Embryonic facial prominence (tissue), 1 donor: ENCODE results near the gene B3GAT3.
"Not testable (repeated sequence)": the region's sequence is repeated elsewhere in the genome, so short reads cannot be mapped to it uniquely, and the experiment has no call there.

Experiments
- DNase-seq: peaks from one replicate; pipeline ENCODE4 v3.0.0-alpha.2; 2016; ENCODE audit errors: extremely low spot score

B3GAT3 gene

DNA sequence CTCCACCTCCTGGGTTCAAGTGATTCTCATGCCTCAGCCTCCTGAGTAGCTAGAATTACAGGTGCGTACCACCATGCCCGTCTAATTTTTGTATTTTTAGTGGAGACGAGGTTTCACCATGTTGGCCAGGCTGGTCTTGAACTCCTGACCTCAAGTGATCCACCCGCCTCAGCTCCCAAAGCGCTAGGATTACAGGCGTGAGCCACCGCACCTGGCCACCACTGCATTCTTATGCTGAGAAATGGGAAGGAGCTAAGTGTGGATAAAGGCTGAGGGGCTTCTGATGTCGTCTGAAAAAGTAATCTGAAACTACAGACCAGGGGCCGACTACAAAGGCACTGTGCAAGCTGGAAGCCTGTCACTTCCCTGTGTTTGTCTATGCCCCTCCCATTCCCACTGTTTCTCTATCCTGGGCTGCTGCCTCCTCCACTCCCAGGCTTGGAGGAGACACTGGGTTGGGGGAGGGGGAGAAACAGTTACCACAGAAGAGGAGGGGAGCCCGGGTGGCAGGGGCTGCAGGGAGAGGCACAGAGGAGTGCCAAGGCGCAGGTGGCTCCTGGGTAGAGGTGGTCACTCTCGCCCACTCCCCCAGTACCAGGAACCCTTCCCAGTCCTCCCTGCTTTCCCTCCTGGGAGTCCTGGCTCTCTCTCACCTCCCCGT, 17.2 kb downstream of the B3GAT3 start:
- no peak for DNase-seq

DNA sequence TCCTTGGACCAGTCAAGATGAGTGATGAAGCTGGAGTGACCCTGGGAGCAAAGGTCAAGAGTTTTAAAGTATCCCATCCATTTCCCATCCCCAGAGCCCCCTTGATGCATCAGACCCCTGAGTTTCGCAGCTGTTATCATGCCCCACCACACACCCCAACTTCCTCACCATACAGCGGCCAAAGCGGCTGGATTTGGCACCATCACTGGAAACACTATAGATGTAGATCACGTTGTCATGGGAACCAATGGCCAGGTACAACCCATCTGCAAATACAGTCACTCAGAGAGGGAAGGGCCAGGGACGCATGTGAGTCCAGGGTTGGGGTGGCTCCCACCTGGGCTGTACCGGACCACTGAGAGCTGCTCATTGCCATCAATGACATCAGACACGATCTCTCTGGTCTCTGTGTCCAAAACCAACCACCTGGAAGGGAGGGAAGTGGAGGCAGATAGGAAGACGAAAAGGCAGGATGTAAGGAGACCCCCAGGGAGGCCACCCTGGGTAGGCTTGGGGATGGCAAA, 17.9 kb downstream of the B3GAT3 start:
- no peak for DNase-seq

DNA sequence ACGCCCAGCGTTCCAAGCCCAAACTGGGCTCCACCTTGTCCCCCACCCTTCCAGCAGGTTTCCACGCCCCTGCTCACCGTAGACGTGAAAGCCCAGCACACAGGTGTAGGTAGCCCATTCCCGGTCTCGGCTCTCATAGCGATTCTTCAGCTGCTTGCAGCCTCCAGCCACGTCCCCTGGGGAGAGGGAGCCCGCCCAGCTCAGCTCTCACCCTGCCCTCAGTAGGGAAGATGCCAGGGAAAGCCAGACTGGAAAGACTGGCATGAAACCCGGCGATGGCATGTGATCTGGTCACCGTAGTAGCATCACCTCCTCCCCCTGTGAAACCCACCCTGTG, 18.7 kb downstream of the B3GAT3 start:
- no peak for DNase-seq

DNA sequence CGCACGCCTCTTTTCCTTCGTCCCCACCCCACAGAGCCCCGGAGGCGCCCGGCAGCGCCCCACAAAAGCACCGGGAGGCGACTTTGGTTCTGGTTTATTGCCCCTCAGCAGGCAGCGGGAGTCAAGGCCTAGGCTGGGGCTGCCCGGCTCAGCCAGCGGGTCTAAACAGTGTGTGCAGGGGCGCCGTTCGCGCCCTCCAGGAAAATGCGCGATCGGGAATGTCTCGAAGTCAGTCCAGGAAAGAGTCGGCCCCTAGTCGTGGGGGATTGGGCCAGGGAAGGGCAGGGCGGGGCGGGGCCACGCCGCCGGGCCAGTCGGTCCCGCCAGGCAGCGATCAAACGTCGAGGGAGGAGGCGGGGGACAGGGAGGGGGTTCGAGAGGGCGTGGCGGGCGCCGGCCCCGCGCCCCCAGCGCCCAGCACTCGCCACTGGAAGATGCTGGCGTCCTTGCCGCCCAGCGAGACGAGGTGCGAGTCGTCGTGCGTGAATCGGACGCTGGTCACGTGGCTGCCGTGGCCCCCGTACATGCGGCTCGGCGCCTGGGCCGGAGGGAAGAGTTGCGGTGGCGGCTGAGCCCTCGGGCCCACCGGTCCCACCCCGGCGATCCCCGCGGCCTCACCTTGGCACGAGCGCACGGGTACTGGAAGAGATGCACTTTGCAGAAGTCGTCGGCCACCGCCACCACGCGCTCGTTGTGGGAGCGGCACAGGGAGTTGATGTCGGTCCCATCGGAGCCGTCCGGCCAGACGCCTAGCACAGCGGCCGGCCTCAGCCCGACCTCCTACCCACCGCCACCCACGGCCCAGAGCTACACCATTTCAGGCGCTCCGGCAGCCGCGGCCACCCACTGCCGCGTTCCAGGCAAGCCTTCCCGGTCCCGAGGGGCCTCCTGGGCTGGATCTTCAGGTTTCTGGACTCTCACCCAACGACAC, 19.4 kb downstream of the B3GAT3 start:
- no peak for DNase-seq

DNA sequence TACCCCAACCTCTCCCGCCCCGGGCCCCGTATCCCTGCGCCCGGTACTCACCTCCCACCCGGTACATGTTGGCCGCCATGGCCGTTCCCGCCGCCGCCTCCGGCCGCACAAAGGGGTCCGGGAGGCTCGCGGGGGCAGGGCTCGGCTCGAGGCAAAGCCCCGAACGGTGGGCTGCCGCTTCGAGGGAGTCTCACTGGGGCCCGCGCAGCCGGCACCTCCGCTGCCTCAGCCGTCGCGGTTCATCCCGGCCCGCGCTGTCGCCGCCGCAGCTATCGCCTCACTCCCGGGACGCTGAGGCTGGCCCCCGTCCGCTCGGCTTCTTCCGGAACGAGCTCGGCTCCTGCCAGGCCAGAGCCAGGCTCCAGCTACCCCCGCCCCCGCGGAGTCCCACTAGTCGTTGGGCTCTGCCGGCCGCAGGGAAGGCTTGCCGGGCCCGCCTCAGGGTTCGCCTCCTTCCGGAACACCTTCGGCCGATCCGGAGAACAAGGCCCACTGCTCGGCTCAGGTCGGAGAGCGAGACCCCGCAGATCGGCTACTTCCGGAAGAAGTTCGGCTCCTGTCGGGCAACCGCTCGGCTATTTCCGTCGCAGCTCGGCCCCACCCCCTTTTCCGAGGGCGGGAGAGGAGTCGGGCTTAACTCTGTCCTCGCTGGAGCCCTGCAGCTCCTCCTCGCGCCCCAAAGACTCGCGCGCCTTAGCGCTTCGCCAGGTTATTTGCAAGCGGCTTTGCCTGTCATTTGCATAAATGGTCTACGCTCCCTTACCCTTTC, 20.2 kb downstream of the B3GAT3 start, which contains the start of gene MTA2:
MTA2 (minus strand) TSS at position 494 of the 769 bp plus-strand sequence; CDS start at position 79, 415 bp downstream.
- peak; percentile 97 for DNase-seq

DNA sequence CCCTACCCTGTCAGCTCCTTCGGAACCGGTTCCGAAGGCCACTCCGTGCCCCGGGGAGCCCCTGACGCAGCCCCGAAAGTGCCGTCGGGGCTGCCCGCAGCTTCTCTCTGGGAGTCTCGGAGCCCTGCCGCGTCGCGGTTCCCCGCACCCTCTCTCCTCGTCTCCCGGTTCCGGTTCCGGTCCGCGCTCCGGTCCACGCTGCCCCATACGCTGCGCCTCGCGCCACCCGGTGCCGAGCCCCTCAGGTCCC, 20.7 kb downstream of the B3GAT3 start:
- DNase-seq, result no peak

DNA sequence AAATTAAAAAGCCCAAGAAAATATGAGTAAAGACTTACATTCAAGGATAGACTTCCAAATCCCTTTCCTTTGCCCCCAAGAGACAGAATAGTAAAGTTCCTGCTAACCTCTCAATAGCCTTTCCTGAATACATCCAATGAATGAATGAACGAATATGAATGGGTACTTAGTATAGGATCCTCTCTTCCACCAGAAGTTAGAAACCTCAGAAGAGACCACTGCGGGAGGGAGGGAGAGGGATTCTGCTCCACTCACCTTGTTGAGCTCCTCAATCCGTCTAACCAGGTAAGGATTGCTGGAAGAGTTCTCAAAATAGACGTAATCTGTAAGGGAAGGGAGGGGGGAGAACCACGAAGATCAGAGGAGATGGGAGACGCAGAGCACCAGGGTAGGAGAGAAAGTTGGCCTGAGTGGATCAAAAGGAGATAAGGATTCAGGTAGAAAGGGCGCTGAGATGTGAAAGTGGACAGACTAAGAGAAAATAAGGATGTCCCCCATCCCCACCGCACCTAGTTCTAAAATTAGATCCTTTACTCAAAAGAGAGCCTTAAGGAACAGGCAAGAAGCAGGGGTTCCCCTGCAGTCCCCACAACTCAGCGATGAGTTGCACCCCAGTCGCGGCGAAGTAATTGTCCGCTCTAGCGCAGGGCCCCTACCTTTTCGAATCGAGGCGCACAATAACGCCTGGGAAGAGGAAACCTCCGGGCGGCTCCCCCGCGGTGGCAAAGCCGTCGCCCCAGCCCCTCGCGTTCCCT, 21.2 kb downstream of the B3GAT3 start:
- no peak for DNase-seq

DNA sequence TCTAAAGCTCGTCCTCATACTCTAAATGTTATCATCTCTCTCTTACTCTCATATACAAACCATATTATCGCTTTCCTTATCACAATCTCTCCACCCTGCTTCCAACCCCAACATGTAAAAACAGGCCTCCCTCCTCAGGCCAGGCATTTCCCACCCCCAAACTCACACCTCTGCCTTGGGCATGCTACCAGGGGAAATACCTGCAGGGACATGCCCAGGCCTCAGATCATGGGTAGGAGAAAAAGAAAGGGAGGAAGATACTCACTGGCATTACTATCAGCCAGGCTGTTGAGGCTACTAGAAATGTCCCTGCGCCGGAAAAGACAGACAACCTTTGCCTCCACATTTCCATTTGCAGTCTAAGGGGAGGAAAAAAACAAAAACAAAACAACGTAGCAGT, 21.9 kb downstream of the B3GAT3 start:
- no peak for DNase-seq

DNA sequence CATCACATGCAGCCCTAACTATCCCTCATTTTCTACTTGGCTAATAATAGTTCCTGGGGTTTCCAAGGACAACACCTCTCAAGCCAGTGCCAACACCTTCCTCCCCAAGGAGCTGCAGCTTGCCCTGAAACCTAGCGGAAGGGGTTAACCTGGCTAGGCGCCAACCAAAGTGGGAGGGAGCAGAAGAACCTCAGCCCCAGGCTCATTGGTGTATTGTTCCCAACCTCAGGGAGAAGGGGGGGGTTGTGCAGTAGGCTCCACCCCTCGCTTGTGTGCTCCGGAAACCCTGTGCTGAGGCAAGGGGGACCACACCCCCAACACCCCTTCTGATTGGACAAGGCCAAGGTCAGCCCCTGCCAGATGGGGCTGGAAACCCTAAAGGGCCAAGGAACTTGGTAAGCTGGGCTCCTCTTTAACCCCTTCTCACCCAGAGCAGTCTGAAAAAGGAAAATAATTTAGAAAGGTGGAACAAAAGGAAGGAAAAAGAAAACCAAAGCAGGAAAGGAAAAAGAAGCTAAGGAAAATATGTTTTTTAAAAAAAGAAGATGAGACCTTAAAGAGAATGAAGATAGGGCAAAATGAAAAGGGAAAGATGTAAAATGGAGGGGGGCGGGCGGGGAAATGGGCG, 22.6 kb downstream of the B3GAT3 start:
- peak; percentile 88 for DNase-seq

DNA sequence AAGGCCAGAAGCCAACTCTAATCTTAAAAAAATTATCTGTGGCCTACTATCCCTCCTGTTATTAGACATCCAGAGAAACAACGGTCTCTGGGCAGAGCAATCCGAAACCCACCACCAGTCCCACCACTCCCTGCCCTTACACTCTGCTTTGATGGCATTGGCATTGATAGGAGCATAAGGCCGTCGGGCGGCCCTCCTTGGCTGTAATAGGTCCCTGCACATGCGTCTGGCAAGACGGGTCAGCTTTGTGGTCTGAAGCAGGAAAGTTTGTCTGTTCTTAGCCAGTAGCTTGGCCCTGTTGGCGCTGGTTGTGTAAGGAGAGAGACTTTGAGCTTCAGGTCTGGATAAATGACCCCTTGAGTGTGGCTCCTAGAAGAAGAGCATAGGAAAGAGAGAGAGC, 26.7 kb downstream of the B3GAT3 start:
- DNase-seq, result no peak

DNA sequence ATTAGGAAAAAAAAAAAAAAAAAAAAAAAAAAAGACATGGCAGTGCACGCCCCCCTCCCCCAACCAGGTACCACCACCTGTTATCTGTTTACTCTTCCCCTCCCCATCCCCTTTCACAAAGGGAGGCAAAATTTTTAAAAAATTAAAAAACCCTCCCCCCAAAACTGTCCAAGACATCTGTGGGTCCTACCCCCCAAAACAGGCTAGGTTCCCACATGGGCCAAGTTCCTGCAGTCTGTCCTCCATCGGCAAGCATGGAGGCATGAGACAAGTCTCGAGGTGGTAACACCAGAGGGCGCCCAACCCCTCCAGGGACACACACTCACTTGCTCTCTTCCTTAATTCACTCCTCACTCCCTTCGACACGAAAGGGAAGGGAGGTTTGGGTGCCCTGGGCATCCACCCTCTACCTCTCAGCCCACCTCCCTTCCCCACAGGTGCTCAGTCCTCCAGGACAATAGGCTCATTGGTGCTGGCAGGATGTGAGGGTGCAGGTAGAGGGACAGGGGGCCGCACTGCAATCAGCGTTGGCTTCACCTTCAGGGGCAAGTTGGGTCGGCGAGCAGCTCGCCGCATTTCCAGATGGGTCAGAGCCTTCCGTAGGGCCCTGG, 28.2 kb downstream of the B3GAT3 start:
- no peak for DNase-seq

DNA sequence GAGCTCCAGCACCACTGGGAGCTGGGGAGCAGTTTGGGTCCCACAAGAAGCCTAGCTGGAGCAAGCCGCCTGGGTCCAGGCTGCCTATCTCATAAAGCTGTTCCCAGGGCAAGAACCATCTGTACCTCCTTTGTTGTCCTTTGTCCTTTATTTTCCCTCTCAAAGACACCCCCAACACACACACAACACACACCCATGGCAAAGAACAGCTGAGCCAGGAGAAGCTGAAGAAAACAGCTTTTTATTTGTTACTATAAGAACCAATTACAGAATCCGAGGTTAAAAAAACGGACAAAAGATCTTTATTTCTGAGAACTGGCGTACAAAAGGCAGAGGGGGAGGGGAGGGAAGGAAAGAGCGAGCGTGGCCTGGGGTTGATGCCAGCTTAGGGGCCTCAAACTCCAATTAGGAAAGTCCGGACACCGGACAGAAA, 28.8 kb downstream of the B3GAT3 start:
- no peak for DNase-seq

DNA sequence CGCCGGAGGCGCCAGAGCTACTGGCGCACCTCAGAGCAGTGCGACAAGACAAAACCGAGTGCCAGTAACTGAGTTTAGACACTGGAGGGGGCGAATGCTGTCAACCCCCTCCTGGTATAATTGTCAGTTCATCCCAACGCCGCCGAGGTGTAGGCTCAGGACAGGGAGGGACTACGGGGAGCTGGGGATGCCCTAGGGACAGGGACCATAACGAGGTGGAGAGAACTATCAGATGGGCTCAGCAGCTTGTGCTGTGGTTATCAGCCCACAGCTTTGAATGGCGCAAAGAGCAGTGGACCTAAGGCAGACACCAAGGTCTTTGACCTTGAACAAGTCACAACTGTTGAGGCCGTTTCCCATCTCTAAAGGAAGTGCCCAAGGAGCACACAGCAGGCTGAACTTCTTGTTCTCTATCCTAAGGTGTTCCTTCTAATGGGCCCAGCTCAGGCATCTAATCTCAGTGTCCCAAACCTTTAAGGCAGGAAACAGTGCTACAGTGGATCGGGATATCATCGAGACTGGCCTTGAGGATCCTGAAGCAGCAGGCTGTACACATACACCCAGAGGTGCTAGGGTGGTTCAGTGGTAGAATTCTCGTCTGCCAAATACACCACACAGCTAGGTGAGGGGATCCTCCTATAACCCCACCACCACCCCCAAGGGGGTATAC, 29.5 kb downstream of the B3GAT3 start:
- DNase-seq, result no peak

DNA sequence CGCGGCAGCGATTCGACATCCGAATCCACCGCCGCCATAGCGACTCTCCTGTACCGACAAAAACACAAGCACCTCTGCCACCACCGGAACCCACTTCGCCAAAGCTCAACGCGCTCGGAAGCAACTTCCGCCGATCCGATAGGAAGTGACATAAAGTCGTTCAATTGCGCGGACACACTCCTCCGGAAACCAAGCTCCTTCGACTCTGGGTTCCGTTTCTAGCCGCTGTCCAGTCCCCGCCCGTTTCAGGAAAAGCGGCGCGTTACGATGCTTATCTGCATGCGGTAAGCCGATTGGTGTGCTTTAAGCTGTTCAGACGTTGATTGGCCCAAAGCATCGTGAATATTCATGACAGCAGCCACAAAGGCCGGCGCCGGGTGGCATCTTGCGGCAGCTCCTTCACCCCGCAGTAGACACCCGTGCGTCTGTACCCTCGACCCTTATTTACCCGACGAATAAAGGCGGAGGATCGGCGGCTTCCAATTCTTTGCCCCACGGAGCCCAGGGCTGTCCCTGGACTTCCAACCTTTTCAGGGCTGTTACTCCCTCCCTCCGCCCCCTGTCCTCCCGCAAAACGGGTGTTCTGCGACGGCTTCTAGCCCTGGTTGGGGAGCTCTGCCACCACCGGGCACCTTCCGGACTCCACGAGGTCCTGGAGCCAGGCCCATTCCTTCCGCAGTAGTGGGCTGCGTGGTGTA, 30.2 kb downstream of the B3GAT3 start, which contains the start of gene TUT1:
TUT1 (minus strand) TSS at position 76 of the 698 bp plus-strand sequence; CDS start at position 38, 38 bp downstream.
- DNase-seq, result peak; percentile 98

DNA sequence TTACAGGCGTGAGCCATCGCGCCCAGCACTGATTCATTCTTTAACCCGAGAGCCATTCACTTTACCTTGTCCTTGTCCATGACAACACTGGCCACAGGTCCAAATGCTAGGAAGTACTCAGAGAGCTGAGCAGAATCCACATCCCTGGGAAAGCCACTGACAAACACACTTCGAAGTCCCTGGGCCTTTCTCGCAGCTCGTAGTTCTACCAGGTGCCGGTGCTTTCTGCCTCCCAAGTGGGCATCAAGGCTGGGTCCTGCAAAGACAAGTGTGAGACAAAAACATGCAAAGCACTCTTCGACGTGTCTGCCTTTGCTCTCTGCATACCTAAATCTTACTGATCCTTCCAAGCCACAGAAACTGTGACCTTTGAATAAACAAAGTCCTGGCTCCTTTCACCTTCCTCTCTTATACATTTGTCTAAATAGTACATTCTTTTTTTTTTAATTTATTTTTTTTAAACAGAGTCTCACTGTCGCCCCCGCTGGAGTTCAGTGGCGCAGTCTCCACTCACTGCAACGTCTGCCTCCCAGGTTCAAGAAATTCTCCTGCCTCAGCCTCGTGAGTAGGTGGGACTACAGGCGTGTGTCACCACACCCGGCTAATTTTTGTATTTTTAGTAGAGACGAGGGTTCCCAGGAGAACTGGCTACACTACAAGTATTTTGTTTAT, 32.7 kb downstream of the B3GAT3 start:
- DNase-seq, result no peak

DNA sequence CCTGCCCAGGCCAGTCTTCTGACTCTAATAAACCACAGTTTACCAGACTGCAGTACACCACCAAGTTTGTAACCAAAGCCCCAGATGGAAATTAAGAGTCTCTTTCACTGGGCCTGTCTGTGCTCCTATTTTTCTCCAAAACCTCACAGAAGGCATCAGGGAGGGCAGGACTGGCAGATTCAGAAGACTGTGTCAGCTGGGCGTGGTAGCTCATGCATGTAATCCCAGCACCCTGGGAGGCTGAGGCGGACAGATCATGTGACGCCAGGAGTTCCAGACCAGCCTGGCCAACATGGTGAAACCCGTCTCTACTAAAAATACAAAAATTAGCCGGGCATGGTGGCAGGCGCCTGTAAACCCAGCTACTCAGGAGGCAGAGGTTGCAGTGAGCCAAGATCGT, 36.4 kb downstream of the B3GAT3 start:
- not testable (repeated sequence) for DNase-seq

DNA sequence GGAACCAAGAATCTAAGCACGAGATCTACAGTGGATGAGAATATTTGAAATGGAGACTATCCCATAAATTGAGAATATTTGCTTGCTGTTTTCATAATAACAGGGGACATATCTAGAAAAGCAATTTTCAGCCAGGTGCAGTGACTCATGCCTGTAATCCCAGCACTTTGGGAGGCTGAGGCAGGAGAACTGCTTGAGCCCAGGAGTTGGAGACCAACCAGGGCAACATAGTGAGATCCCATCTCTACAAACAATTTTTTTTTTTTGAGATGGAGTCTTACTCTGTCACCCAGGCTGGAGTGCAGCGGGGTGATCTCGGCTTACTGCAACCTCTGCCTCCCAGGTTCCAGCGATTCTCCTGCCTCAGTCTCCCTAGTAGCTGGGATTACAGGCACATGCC, 40.1 kb downstream of the B3GAT3 start:
- not testable (repeated sequence) for DNase-seq

DNA sequence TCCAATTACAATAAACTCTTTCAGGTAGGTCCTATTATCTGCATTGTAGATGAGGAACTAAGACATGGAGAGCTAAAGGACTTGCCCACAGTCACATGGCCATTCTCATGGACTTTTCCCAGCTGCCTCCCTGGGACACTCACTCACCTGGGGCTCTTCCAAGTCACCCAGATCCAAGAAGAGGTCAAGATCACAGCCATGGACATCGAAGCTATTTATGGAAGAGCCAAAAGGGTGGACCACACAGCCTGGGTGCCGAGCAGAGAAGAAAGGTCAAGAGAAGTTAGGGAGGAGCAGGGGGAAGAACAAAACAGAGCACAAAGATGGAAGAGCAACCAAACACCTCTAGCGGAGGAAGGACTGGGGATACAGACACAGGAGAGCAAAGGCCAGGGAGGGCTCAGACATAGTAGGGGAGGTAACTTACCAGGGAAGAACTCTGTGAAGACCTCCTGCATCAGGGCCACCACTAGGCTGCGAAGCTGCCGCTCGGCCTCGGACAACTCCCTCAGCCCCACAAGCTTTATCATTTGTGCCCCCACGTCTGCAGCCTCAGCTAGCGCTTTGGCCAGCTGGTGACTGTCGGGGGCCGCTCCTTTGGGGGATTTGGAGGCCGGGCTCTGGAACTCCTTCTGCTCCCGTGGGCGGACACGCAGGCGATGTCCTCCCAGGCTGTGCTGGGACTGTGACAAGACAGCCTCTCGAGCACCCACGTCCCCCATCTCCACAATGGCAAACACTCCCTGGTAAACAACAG, 40.6 kb downstream of the B3GAT3 start:
- no peak for DNase-seq
